Measurements from ENCODE around the gene FOXF1.

DNA sequence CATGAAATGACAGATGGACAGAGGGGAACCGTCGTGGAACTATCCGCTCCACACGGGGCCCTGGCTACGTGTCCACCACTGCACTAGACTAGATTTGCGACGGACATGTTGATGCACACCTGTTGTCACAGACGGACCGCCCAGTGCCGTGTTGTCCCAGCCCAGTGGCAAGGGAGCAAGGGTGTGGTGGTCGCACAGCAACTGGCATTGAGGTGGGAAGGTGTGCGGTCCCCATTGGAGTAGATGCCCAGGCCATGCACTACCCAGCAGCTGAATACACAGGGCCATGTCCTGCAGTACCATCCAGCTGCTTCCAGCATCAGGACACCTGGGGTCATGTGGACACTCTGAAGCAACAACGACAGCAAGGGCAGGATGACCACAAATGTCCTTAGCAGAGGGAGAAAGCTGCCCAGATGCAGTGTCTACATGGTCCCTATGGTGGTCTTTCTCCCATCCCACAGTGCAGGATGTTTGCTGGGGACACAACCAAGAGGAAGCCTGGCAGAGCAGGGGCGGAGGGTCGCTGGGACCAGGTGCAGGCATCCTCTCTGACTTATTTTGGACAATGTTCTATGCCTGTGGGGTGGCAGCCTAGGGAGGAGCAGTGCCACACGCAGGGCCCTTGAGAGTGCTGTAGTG, 8.8 kb downstream of the FOXF1 start:
- no peak for TF ChIP-seq EZH2 (IDR thresholded peaks at IDR 0.05; ENCODE audit: insufficient read depth, poor library complexity, severe bottlenecking)
- TF ChIP-seq EZH2phosphoT487 (IDR thresholded peaks at IDR 0.05; ENCODE audit: insufficient read depth, low read depth) = no peak
